GM21786 (cell line): ENCODE results near the gene ICAM2.
"Not testable (repeated sequence)": the region's sequence is repeated elsewhere in the genome, so short reads cannot be mapped to it uniquely, and the experiment has no call there.

ENCODE experiments used
- ATAC-seq: cut with Tn5 transposase; IDR thresholded peaks from one replicate; pipeline ENCODE4 v1.9.1; 2021; ENCODE audit not compliant: unreplicated experiment

The ICAM2 gene

DNA sequence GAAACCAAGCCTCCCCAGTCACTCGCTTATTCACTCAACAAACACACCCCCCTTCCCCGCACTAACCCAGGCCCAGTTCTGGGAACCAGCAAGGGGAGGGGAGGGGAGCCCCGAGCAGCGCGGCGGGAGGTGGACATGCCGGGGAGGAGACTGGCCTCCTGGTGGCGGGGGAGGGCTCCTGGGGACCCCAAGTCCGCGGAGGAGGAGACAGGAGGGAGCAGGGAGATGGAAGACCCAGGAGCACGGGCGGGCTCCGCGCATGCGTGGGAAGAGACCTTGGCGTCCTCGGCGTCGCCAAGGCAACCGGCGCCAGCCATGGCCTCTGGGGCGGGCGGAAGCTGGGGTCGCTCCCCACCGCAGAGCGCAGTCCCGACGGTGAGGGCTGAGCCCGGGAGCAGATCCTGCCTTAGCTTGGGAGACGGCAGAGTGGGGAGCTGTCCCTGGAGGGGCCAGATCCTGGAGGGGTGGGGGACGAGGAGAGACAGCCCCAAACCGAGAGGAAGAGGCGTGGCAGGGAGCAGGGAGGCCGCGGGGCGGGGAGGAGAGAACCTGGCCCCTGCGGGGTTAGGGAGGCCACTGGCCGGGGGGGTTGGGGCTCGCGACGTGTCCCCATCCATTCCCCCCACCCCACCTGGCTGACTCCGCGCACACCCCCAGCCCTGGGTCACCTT is 22.2 kb downstream of the ICAM2 start, which contains the start of gene PRR29:
TSS of gene PRR29 (plus strand) at position 302 of the 671 bp plus-strand sequence. CDS start at position 316, 14 bp downstream.
- no peak for ATAC-seq

- ATAC-seq, result no peak
Measured at GRCh38 chr17:63997341-63998048, 22.9 kb downstream of the ICAM2 start.

DNA sequence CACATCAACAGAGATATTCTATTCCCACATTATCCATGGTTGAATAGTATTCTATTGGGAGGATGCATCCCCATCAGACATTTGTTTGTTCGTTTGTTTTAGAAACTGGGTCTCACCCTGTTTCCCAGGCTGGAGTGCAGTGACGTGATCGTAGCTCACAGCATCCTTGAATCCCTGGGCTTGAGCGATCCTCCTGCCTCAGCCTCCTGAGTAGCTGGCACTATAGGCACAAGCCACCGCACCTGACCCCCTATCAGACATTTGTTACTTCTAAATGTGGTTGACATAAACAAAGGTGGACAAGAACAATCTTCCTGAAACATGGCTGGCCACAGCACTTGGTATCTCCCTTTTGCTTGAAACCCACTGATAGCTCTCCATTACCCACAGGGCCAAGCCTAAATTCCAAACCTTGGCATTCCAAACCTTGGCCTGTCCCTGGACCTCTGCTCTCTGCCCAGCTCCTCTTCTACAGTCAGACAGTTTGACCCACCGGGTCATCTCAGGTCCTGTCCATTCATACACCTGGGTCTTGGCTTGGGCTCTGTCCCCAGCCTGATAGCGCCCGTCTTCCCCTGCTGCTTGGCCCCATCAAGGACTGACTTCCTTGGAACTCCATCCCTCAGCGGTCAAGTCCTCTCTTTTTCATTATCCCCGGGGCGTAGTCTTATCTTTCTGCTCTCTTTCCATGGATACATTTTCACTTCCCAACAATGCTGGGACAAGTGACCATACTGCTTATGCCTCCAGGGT is 23.8 kb downstream of the ICAM2 start:
- ATAC-seq, result no peak

GRCh38 chr17:63995626-63996025 is 24.8 kb downstream of the ICAM2 start:
- no peak for ATAC-seq

DNA sequence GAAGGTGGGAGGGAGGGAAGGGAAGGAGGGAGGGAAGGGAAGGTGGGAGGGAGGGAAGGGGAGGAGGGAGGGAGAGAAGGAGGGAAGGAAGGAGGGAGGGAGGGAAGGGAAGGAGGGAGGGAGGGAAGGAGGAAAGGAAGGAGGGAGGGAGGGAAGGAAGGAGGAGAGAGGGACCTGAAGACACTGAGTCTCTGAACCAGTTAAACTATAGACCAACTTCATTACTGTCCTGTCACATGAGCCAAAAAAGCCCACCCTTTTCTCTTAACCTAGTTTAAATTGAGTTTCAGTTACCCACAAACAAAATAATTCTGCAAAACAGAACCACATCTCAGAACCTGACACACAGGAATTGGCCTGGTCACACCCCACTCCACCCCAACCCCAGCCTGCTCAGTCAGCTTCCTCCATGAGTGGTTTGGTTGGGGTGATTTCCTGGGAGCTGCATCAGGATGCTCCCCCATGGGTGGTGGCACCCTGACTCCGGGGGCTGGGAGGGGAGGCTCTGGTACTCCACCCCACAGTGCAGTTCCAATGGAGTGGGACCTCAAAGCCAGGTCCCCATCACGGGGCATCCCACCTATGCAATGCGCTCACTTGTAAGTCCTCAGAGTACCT is 27.0 kb downstream of the ICAM2 start:
- no peak for ATAC-seq

GRCh38 chr17:63991611-63992010 is 28.8 kb downstream of the ICAM2 start:
- ATAC-seq, result no peak

- ATAC-seq, result no peak
Measured at GRCh38 chr17:63989622-63990345, 30.6 kb downstream of the ICAM2 start.

- ATAC-seq, result no peak
Measured at GRCh38 chr17:63988741-63989621, 31.5 kb downstream of the ICAM2 start.

DNA sequence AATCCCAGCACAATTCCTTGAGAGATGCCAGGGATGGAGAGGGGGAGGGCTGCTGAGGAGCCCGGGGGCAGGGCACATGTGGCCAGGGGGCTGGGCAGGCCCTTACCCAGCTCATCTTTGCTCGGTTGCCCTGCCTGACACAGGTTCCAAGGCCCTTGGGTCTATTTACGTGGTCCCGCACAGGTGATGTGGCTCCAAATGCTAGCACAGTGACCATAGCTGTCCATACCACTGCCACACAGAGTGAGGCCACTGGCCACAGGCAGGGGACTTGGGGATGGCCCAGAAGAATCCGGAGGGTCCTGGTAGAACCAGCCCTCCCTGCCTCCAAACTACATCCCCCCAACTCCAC is 32.3 kb downstream of the ICAM2 start:
- no peak for ATAC-seq

DNA sequence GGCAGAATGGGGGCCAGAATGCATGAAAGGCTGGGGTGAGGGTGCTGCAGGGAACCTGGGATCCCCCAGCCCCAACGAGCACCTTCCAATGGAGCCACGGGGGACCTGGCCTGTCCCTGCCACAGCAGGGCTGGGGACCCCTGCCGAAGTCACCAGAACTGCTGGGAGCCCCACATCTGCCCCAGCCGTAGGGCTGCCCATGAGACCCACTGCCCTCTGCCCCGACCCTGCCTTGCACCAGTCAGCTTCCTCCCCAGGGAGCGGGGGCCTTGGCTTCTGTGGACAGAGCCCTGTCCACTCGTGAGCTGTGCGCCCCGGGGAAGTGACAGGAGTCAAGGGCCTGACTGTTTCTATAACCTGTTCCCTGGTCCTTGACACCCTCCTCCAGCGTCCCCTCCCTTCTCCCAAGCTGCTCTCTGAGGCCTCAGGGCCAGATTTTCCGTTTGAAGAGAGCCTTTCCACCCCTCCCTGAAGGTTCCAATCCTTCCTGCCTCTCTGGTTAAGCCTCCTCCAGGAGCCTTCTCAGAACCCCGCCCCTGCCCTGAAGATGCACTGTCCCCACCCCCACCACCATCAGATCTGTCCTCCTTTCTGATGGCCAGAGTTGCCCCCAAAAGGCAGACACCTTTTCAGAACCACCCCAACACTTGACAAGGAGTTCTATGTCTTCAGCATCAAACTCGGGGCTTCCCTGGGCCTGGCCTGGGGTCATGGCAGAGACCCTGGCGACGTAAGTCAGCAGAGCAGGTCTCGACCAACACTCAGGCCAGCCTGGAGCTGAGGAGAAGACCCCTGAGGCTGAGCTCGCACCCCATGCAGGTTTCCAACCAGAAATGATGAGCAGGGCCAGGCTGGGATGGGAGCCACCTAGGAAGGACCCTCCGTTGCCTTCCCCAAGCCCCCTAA is 33.0 kb downstream of the ICAM2 start:
- ATAC-seq, result no peak

- no peak for ATAC-seq
Measured at GRCh38 chr17:63986821-63987220, 33.6 kb downstream of the ICAM2 start.

GRCh38 chr17:63985387-63986140 is 34.9 kb downstream of the ICAM2 start:
- ATAC-seq, result no peak

DNA sequence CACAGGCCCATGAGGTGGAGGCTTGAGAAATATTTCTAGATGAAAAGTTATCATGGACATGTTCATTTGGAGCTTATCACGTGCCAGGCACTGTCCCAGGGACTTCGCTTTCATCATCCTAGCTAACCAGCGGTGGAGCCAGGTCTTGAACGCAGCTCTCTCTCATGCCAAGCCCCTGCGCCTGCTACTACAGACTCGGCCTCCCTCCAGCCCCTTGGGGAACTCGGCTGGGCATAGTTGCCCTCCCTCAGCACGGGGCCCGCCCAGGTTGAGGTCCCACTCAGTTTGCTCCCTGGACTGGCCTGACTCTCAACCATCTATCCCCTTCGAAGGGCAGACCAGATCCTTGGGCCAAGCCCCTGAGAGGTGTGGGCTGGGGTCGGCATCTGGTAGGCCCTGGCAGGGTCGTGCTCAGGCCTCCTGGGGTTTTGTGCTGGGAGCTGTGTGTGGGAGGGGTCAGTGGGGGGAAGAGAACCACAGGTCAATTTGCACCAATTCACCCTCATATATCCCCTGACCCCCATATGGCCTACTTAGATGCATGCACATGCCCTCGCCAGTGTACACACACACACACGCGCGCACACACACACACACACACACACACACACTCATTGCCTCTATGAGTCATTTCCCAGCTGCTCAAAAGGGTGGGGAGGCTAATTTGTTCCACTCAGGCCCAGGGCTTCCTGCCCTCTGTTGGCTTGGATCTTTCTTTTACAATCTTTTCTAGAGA is 35.6 kb downstream of the ICAM2 start:
- ATAC-seq, result no peak

GRCh38 chr17:63984236-63984635 is 36.2 kb downstream of the ICAM2 start:
- no peak for ATAC-seq

- no peak for ATAC-seq
Measured at GRCh38 chr17:63983320-63983719, 37.1 kb downstream of the ICAM2 start.

- ATAC-seq, result not testable (repeated sequence)
Measured at GRCh38 chr17:63982641-63983040, 37.8 kb downstream of the ICAM2 start.
